Mesodermal cell (in vitro differentiated cells): Measurements from ENCODE around the gene ZFP36.

Experiments
- H3K27ac ChIP-seq: 2 replicates; pipeline ENCODE4 v1.7.0; 2013; ENCODE audit warnings: mild to moderate bottlenecking, low read depth, low read length, moderate library complexity; ENCODE audit not compliant: severe bottlenecking
- H3K36me3 ChIP-seq: 2 replicates; pipeline ENCODE4 v1.7.1; 2013; ENCODE audit warnings: mild to moderate bottlenecking, low read length, moderate library complexity; ENCODE audit not compliant: control insufficient read depth, insufficient read depth
- H3K4me1 ChIP-seq: one replicate; pipeline ENCODE4 v1.7.1; 2013; ENCODE audit warnings: mild to moderate bottlenecking, low read length; ENCODE audit not compliant: insufficient read depth, control insufficient read depth, poor library complexity, severe bottlenecking
- H3K4me3 ChIP-seq: 2 replicates; pipeline ENCODE4 v1.7.0; 2013; ENCODE audit warnings: low read length, control low read depth, mild to moderate bottlenecking; ENCODE audit not compliant: insufficient read depth, poor library complexity, severe bottlenecking; ENCODE audit errors: extremely low read depth
- H3K9me3 ChIP-seq: 2 replicates; pipeline ENCODE4 v1.7.1; 2013; ENCODE audit warnings: mild to moderate bottlenecking, low read length, moderate library complexity; ENCODE audit not compliant: control insufficient read depth
- WGBS, 2 experiments: methylation state at CpG; one replicate each; pipeline ENCODE4 v1.1.5; 2013; ENCODE audit warnings: missing lambda C conversion rate in 2 of 2; ENCODE audit not compliant: insufficient coverage in 2 of 2; 5-methylcytosine and 5-hydroxymethylcytosine counted together

The ZFP36 gene

DNA sequence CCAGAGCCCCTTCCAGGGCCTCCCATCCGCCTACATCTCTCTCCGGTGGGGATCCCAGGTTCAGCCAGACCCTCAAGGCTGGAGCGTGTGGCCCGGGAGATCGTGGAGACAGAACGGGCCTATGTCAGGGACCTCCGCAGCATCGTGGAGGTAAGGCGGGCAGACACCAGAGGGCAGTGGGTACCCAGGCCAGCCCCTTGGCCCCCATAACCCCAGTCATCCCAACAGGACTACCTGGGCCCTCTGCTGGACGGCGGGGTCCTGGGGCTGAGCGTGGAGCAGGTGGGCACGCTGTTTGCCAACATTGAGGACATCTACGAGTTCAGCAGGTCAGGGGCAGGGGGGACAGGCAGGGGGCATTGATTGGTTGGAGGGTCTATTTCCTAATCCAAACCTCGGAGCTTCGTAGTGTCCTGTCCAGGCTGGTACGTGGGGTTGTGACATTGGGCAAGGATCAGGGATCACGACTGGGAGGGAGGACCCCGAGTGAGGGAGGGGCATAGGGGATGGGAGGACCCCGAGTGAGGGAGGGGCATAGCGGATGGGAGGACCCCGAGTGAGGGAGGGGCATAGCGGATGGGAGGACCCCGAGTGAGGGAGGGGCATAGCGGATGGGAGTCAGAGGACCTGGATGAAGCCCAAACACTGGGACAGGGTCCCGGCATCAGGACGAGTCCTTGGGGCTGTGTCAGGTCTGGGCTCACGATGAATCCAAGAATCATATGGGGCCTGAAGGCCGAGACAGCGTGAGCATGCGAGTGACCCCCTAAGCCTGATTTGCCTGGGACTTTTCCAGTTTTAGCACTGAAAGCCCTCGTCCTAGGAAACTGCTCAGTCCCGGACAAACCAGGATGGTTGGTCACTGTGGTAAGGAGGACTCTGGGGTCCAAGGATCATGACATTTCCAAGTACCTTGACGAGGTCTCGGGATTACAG, 8.7 kb downstream of the ZFP36 start:
- H3K9me3 ChIP-seq = no peaks in the 10 kb centered on the region
- H3K4me1 ChIP-seq = peaks cover 30% of the 10 kb centered on the region
- H3K36me3 ChIP-seq = peaks cover 58% of the 10 kb centered on the region
- WGBS, 2 experiments = 76 to 87% methylated on average over 28 to 31 of the region's 35 CpGs
- peak overlapping the region; percentile 98 for H3K4me3 ChIP-seq
- no peak overlapping the region for H3K27ac ChIP-seq

DNA sequence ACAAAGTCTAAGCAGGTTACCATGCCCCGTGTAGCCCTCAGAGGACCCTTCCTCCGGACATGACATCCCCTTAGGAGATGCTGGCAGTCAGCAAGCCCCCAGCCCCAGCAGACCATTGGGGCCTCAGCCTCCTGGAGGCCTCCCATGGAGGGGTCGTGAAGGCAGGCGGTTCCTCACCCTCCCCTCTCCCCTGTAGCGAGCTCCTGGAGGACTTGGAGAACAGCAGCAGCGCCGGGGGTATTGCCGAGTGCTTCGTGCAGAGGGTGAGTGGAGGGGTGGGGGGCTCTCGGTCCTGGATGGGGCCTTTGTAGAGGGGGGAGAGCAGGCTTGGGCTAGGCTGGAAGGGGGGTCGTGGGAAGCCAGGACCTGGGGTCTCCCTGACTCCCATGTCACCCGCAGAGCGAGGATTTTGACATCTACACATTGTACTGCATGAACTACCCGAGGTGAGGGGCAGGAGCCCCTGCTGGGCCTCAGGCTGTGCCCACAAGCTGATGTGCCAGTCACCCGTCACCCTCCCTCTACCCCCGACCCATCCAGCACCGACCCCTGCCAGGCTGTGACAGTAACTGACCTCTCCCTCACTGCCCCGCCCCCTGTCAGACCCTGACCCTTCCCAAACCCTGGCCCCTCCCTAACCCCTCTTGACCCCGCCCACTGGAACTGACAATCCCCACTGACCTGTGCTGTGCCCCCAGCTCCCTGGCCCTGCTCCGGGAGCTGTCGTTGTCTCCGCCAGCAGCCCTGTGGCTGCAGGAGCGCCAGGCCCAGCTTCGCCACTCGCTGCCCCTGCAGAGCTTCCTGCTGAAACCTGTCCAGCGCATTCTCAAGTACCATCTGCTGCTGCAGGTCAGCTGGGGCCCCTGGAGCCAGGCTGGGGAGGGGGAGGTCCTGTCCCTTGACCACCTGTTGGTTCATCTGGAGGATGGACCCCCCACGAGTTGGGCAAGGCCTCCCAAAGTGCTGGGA, 9.8 kb downstream of the ZFP36 start:
- 88 to 98% methylated on average over 10 to 18 of the region's 27 CpGs for WGBS, 2 experiments
- Histone ChIP-seq H3K9me3 (no peaks in the 10 kb centered on the region), H3K4me3 (no peak overlapping the region), H3K4me1 (peaks cover 19% of the 10 kb centered on the region), H3K27ac (no peak overlapping the region), H3K36me3 (peaks cover 69% of the 10 kb centered on the region)

DNA sequence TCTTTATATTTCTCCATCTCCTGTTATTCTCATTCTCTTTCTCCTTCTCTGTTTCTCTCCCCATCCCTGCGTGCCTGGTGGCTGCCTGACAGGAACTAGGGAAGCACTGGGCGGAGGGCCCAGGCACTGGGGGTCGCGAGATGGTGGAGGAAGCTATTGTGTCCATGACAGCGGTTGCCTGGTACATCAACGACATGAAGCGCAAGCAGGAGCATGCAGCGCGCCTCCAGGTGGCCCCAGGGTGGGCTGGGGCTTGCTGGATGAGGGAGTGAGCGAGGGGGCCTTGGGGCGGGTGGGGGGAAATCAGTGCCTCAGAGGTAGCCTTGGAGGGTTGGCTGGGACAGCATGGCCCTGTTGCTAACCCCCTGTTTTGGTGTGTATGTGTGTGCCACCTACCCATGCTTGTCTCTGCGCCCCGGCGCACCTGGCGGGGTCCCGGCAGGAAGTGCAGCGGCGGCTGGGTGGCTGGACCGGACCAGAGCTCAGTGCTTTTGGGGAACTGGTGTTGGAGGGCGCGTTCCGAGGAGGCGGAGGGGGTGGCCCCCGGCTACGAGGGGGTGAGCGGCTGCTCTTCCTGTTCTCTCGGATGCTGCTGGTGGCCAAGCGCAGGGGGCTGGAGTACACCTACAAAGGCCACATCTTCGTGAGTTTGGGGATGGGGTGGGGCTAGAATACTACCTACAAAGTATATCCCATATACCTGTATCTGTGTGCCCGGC, 11.0 kb downstream of the ZFP36 start:
- no peaks in the 10 kb centered on the region for H3K9me3 ChIP-seq
- H3K4me1 ChIP-seq = peaks cover 19% of the 10 kb centered on the region
- peaks cover 80% of the 10 kb centered on the region for H3K36me3 ChIP-seq
- H3K27ac ChIP-seq = no peak overlapping the region
- 96 to 97% methylated on average over 21 to 26 of the region's 30 CpGs for WGBS, 2 experiments
- no peak overlapping the region for H3K4me3 ChIP-seq

DNA sequence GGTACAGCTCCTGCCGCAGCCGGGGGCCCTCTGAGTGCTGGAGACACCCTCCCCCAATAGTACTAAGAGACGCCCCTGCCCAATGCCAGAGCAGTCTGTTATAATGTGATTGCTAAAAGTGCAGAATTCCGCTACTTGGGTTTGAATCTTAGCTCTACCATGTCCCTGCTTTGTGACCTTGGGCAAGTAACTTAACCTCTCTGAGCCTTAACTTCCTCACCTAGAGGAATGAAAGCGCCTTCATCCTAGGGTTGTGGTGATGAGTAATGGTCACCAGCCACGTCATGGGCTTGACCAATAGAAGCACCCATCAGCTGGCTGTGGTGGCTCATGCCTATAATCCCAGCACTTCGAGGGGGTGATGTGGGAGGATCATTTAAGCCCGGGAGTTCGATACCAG, 12.4 kb downstream of the ZFP36 start:
- 82 to 100% methylated on average over 1 to 3 of the region's 9 CpGs for WGBS, 2 experiments

DNA sequence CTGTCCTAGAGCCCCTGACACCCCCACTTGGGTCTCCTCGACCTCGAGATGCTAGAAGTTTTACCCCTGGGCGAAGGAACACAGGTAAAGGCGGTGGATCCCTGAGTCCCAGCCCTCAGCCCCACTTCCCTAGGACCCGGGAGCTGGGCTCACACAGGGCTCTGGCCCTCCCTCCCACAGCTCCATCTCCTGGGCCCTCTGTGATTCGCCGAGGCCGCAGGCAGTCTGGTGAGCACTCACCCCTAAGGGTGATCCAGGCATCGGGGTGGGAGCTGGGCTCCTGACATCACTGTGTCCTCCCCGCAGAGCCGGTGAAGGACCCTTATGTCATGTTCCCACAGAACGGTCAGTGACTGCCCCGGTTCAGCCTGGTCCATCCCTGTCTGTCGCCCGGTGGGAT, 14.1 kb downstream of the ZFP36 start:
- H3K9me3 ChIP-seq = no peaks in the 10 kb centered on the region
- H3K4me3 ChIP-seq = no peak overlapping the region
- peaks cover 8% of the 10 kb centered on the region for H3K4me1 ChIP-seq
- 93 to 96% methylated on average over 7 to 10 of the region's 15 CpGs for WGBS, 2 experiments
- no peak overlapping the region for H3K27ac ChIP-seq
- peaks cover 98% of the 10 kb centered on the region for H3K36me3 ChIP-seq

More for the DNA sequence above, 12.4 kb downstream of the ZFP36 start:
- no peak overlapping the region for H3K27ac ChIP-seq
- peaks cover 19% of the 10 kb centered on the region for H3K4me1 ChIP-seq
- H3K9me3 ChIP-seq = no peaks in the 10 kb centered on the region
- H3K36me3 ChIP-seq = peaks cover 94% of the 10 kb centered on the region
- no peak overlapping the region for H3K4me3 ChIP-seq

DNA sequence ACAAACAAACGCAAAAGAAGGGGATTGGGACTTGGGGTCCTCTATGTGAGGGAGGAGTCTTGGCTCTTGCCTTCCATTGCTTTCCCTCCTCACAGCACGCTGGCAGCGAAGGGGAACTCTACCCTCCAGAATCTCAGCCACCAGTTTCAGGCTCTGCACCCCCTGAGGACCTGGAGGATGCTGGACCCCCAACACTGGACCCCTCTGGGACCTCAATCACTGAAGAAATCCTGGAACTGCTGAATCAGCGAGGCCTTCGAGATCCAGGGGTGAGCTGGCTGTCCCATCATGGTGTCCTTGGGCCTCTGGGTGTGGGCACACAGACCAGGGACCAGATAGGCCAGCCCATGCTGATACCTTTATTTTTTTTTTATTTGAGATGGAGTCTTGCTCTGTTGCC, 15.4 kb downstream of the ZFP36 start:
- H3K27ac ChIP-seq = no peak overlapping the region
- WGBS, 2 experiments = 100% methylated on average over 1 to 2 of the region's 5 CpGs
- H3K4me3 ChIP-seq = no peak overlapping the region
- peaks cover 2% of the 10 kb centered on the region for H3K4me1 ChIP-seq
- H3K36me3 ChIP-seq = peaks cover 94% of the 10 kb centered on the region
- H3K9me3 ChIP-seq = no peaks in the 10 kb centered on the region

DNA sequence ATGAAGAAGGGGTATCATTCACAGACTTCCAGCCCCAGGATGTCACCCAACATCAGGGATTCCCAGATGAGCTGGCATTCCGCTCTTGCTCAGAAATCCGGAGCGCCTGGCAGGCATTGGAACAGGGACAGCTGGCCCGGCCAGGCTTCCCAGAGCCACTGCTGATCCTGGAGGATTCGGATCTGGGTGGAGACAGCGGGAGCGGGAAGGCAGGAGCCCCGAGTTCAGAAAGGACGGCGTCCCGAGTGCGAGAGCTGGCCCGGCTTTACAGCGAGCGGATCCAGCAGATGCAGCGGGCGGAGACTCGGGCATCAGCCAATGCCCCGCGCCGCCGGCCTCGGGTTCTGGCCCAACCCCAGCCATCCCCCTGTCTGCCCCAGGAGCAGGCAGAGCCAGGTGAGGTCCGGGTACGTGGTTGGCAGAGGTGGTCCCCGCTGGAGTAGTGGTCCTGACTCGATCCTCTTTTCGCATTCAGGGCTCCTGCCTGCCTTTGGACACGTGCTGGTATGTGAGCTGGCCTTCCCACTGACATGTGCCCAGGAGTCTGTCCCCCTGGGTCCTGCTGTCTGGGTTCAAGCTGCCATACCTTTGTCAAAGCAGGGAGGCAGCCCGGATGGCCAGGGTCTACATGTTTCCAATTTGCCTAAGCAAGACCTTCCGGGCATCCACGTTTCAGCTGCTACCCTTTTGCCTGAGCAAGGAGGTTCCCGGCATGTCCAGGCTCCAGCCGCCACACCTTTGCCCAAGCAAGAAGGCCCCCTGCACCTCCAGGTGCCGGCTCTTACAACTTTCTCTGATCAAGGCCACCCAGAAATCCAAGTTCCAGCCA, 16.8 kb downstream of the ZFP36 start:
- Histone ChIP-seq H3K36me3 (peaks cover 79% of the 10 kb centered on the region), H3K27ac (peak overlapping the region; percentile 49), H3K4me3 (no peak overlapping the region), H3K4me1 (peaks cover 10% of the 10 kb centered on the region), H3K9me3 (no peaks in the 10 kb centered on the region)
- 93 to 96% methylated on average over 28 to 35 of the region's 35 CpGs for WGBS, 2 experiments

DNA sequence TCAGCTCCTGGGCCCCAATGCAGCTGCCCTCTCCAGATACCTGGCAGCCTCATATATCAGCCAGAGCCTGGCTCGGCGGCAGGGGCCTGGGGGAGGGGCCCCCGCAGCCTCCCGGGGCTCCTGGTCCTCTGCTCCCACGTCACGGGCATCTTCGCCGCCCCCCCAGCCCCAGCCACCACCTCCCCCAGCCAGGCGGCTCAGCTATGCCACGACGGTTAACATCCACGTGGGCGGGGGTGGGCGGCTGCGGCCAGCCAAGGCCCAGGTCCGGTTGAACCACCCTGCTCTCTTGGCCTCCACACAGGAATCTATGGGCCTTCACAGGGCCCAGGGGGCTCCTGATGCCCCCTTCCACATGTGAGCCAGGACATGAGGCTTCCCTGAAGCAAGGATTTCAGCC, 18.3 kb downstream of the ZFP36 start:
- Histone ChIP-seq H3K4me3 (no peak overlapping the region), H3K36me3 (peaks cover 66% of the 10 kb centered on the region), H3K9me3 (no peaks in the 10 kb centered on the region), H3K27ac (no peak overlapping the region), H3K4me1 (peaks cover 17% of the 10 kb centered on the region)
- 92 to 94% methylated on average over 7 to 16 of the region's 16 CpGs for WGBS, 2 experiments

DNA sequence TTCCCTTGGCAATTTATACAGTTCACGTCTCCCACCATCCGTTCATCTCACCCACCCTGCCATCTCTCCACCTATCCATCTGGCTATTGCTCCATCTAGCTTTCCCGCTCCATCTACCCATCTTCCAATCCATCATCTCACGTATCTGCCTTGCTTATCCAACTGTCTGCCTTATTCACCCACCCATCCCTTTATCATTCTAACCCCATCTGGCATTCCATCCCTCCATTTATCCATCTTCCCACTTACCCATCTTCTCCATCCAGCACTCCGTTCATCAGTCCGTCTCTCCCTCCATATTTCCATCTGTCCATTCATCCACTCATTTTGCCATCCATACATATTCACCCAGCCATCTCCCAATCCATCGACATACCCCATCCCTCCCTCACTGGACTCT, 19.1 kb downstream of the ZFP36 start:
- WGBS, 2 experiments = 93 to 96% methylated on average over 7 of the region's 7 CpGs
- Histone ChIP-seq H3K4me1 (peaks cover 23% of the 10 kb centered on the region), H3K36me3 (peaks cover 58% of the 10 kb centered on the region), H3K4me3 (no peak overlapping the region), H3K9me3 (no peaks in the 10 kb centered on the region), H3K27ac (no peak overlapping the region)
